A549 (cell line): ENCODE measurements around the gene FOSL1. TPM values are rescaled to one million over a fixed set of nuclear protein-coding genes. Genes with fewer than 3 reads are reported as not detected.

Experiments
- ATAC-seq, 2 experiments: fragments of 200-7000 bp in 1 of 2; fragments of >200 bp in 1 of 2; cut with Nextera tagmentation in 1 of 2; cut with Tn5 transposase in 1 of 2; 3 replicates each; pipeline versions ENCODE4 v1.8.0 to v1.9.1; 2018 to 2020; ENCODE audit warnings: mild to moderate bottlenecking in 1 of 2, moderate library complexity in 1 of 2
- CTCF ChIA-PET: fragments of 300-600 bp; sonication (Branson Sonifier 250); formaldehyde crosslinking; extraction: SDS; loops from one replicate; lab custom pipeline; 2021; ENCODE audit warnings: antibody characterized with exemption, inconsistent platforms; lab: Yijun Ruan, JAX
- POLR2A ChIA-PET: fragments of 350-600 bp; formaldehyde crosslinking; extraction: SDS; loops from one replicate; lab custom pipeline; 2021; ENCODE audit warnings: antibody characterized with exemption, inconsistent platforms; lab: Yijun Ruan, JAX
- DNase-seq, 2 experiments: peaks; one replicate each; pipeline versions ENCODE4 v3.0.0 to v3.0.0-alpha.2; 2011 to 2016; ENCODE audit warnings: low read depth in 1 of 2, low spot score in 1 of 2
- FAIRE-seq: peaks from 2 replicates; lab custom pipeline; 2011; peaks lifted over from hg19 to GRCh38; lab: Jason Lieb, UNC
- H3K27ac ChIP-seq, 2 experiments: fragments of >200 bp; sonication (Bioruptor Twin); formaldehyde crosslinking; 3 replicates each; pipeline ENCODE4 v1.5.1; 2016 to 2017
- H3K4me1 ChIP-seq: fragments of >200 bp; sonication (Bioruptor Twin); formaldehyde crosslinking; 3 replicates; pipeline ENCODE4 v1.6.1; 2016
- H3K4me2 ChIP-seq: fragments of >200 bp; sonication (Bioruptor Twin); formaldehyde crosslinking; 3 replicates; pipeline ENCODE4 v1.6.1; 2016
- H3K4me3 ChIP-seq: fragments of >200 bp; sonication (Bioruptor Twin); formaldehyde crosslinking; 3 replicates; pipeline ENCODE4 v1.5.1; 2016
- H3K9me3 ChIP-seq: fragments of >200 bp; sonication (Bioruptor Twin); formaldehyde crosslinking; 3 replicates; pipeline ENCODE4 v1.6.1; 2016
- BCL3 ChIP-seq: fragments of >200 bp; sonication (Bioruptor Twin); formaldehyde crosslinking; IDR thresholded peaks from 3 replicates; pipeline ENCODE4 v1.6.1; 2016
- BHLHE40 ChIP-seq: IDR thresholded peaks from 2 replicates; pipeline ENCODE4 v1.6.1; 2012; ENCODE audit warnings: low read depth, low read length, inconsistent platforms
- CTCF ChIP-seq: fragments of >200 bp; sonication (Bioruptor Twin); formaldehyde crosslinking; IDR thresholded peaks from 3 replicates; pipeline ENCODE4 v1.5.1; 2016
- FOSB ChIP-seq: fragments of 250-450 bp; sonication (Bioruptor Pico); IDR thresholded peaks from 2 replicates; pipeline ENCODE4 v1.5.0; 2020; ENCODE audit warnings: mild to moderate bottlenecking, moderate library complexity
- FOSL2 ChIP-seq, 2 experiments: fragments of 450-650 bp in 1 of 2; fragments of >200 bp in 1 of 2; sonication (Bioruptor Twin) in 1 of 2; formaldehyde crosslinking; IDR thresholded peaks; 2 replicates each; pipeline versions ENCODE4 v1.5.0 to v1.6.1; 2016 to 2020; ENCODE audit warnings: mild to moderate bottlenecking in 1 of 2, moderate library complexity in 1 of 2
- HMGXB4 ChIP-seq: fragments of 250-450 bp; sonication (Bioruptor Pico); IDR thresholded peaks from 2 replicates; pipeline ENCODE4 v1.5.0; 2021; ENCODE audit warnings: mild to moderate bottlenecking, moderate library complexity, borderline replicate concordance
- HOXA7 ChIP-seq: fragments of 250-450 bp; sonication (Bioruptor Pico); IDR thresholded peaks from 2 replicates; pipeline ENCODE4 v1.5.0; 2020; ENCODE audit warnings: mild to moderate bottlenecking, moderate library complexity
- KDM5A ChIP-seq: fragments of 200-600 bp; sonication (generic); IDR thresholded peaks from 2 replicates; pipeline ENCODE4 v1.6.1; 2016; ENCODE audit warnings: antibody characterized with exemption, mild to moderate bottlenecking
- NPAS2 ChIP-seq: fragments of 250-450 bp; sonication (Bioruptor Pico); IDR thresholded peaks from 2 replicates; pipeline ENCODE4 v1.8.0; 2022; ENCODE audit warnings: mild to moderate bottlenecking, moderate library complexity, borderline replicate concordance
- NR3C1 ChIP-seq: fragments of >200 bp; sonication (Bioruptor Twin); formaldehyde crosslinking; IDR thresholded peaks from 3 replicates; pipeline ENCODE4 v1.6.1; 2017
- POLR2AphosphoS2 ChIP-seq: conservative IDR thresholded peaks from 2 replicates; pipeline ENCODE4 v1.6.1; 2012; ENCODE audit warnings: low read length, improper control_type of control experiment, inconsistent platforms
- RAD21 ChIP-seq, 2 experiments: fragments of >200 bp in 1 of 2; sonication (Bioruptor Twin) in 1 of 2; formaldehyde crosslinking in 1 of 2; IDR thresholded peaks in 1 of 2; conservative IDR thresholded peaks in 1 of 2; 2 replicates in 1 of 2; 3 replicates in 1 of 2; pipeline ENCODE4 v1.6.1; 2012 to 2018; ENCODE audit warnings: inconsistent platforms in 1 of 2
- RARB ChIP-seq: fragments of 250-450 bp; sonication (Bioruptor Pico); IDR thresholded peaks from 2 replicates; pipeline ENCODE4 v1.8.0; 2021; ENCODE audit warnings: mild to moderate bottlenecking, moderate library complexity
- REST ChIP-seq: fragments of 200-600 bp; sonication (generic); IDR thresholded peaks from 2 replicates; pipeline ENCODE4 v1.6.1; 2016; ENCODE audit warnings: antibody characterized with exemption, mild to moderate bottlenecking, moderate library complexity
- RFX5 ChIP-seq: fragments of 450-650 bp; IDR thresholded peaks from 2 replicates; pipeline ENCODE4 v1.7.1; 2014; ENCODE audit warnings: antibody characterized with exemption, mild to moderate bottlenecking, moderate library complexity
- TP53 ChIP-seq: fragments of 250-450 bp; sonication (Bioruptor Pico); IDR thresholded peaks from 2 replicates; pipeline ENCODE4 v1.5.0; 2021; ENCODE audit warnings: mild to moderate bottlenecking, moderate library complexity
- ZC3H11A ChIP-seq: fragments of 450-650 bp; IDR thresholded peaks from 2 replicates; pipeline ENCODE4 v1.6.1; 2014; ENCODE audit warnings: antibody characterized with exemption, mild to moderate bottlenecking
- ZSCAN20 ChIP-seq: fragments of 250-450 bp; sonication (Bioruptor Pico); IDR thresholded peaks from 2 replicates; pipeline ENCODE4 v1.8.0; 2022; ENCODE audit warnings: mild to moderate bottlenecking, moderate library complexity
- WGBS: methylation state at CpG from one replicate; pipeline ENCODE4 v1.1.6; 2017; ENCODE audit errors: missing lambda C conversion rate; 5-methylcytosine and 5-hydroxymethylcytosine counted together
- polyA plus RNA-seq, 4 experiments: library from polyadenylated mRNA; depleted of rRNA in 3 of 4; stranded (reverse); fragments of >200 nt; fragmentation: RNase III in 1 of 4; extraction: RNeasy Plus Mini Kit Qiagen cat#74134 plus additional on column Dnase treatment in 1 of 4; gene quantifications; 2 replicates in 3 of 4; 3 replicates in 1 of 4; pipeline ENCODE4 v1.2.3, GENCODE V29; 2011 to 2017

The FOSL1 gene
- polyA plus RNA-seq, 2 of the 4 experiments (the other 2 are of a cell fraction): 6.7 to 24.1 TPM

- H3K9me3 ChIP-seq: no peaks in the 10 kb centered on the region
- ChIA-PET POLR2A (interaction anchor here (1.1 kb wide), 1 partner anchor 16 kb away, joined by 3 read pairs; no protein-coding TSS in a partner anchor), CTCF (interaction anchor here (1.0 to 31.6 kb wide), 6 partner anchors 2 to 116 kb away, joined by 3 to 618 read pairs (median 7); partner anchors contain the start of genes C11orf68, CCDC85B, DRAP1 and FIBP)
- DNase-seq (no peak), FAIRE-seq (no peak), ATAC-seq (no peak)
- H3K4me3 ChIP-seq: no peak overlapping the region
- TF ChIP-seq ZSCAN20 (CRISPR knock-in tag) (no peak), CTCF (no peak), HMGXB4 (CRISPR knock-in tag) (0 out of 2 replicates have a peak, but pooled peaks have one; percentile 11), HOXA7 (CRISPR knock-in tag) (peak; percentile 74; the same call in 1 of the 2 replicates), RAD21 (conservative IDR thresholded peaks at IDR 0.05 in 1 of 2, IDR thresholded peaks at IDR 0.05 in 1 of 2) (no peak), FOSL2 (IDR thresholded peaks at IDR 0.05) (no peak), FOSL2 (CRISPR knock-in tag; IDR thresholded peaks at IDR 0.05) (no peak), ZC3H11A (no peak), BCL3 (no peak), RFX5 (no peak), NPAS2 (CRISPR knock-in tag) (no peak), KDM5A (no peak), POLR2AphosphoS2 (peak; percentile 92; the same call in 1 of the 2 replicates), REST (no peak), TP53 (0 out of 2 replicates have a peak, but pooled peaks have one; percentile 81), FOSB (CRISPR knock-in tag) (peak; percentile 11), BHLHE40 (no peak), NR3C1 (no peak), RARB (CRISPR knock-in tag) (no peak; the same call in 1 of the 2 replicates)
- peak overlapping the region in 1 of 2 experiments; percentile 10; a peak in 1 of 6 replicates for H3K27ac ChIP-seq
- 87% methylated on average over 5 of the region's 5 CpGs for WGBS
- peaks cover 54% of the 10 kb centered on the region for H3K4me1 ChIP-seq
- H3K4me2 ChIP-seq: no peak overlapping the region
Observed at GRCh38 chr11:65895482-65895981, 4.7 kb downstream of the FOSL1 start.
